WTC11 (cell line): ENCODE measurements around the gene HS2ST1. TPM values are rescaled to one million over a fixed set of nuclear protein-coding genes. Genes with fewer than 3 reads are reported as not detected.

Source experiments
- ATAC-seq: fragments of 200-7000 bp; cut with Tn5 transposase; 2 replicates; pipeline ENCODE4 v1.10.0; 2021; ENCODE audit warnings: mild to moderate bottlenecking, moderate library complexity
- CTCF ChIA-PET: fragments of 300-600 bp; sonication (Branson Sonifier 250); formaldehyde crosslinking; loops from one replicate; lab custom pipeline; 2021; ENCODE audit warnings: antibody characterized with exemption; lab: Charles Lee
- POLR2A ChIA-PET: fragments of 350-600 bp; sonication (Branson Sonifier 250); formaldehyde crosslinking; loops from one replicate; lab custom pipeline; 2021; ENCODE audit warnings: antibody characterized with exemption; lab: Charles Lee
- DNase-seq: peaks from one replicate; pipeline ENCODE4 v3.0.0; 2021; ENCODE audit warnings: low spot score
- H3K27ac Mint-ChIP-seq: 2 replicates; pipeline ENCODE4 v1.8.0; 2021; ENCODE audit warnings: mixed read lengths
- H3K27me3 Mint-ChIP-seq: 2 replicates; pipeline ENCODE4 v1.8.0; 2021; ENCODE audit warnings: low read depth, mild to moderate bottlenecking, moderate library complexity, mixed read lengths
- H3K36me3 Mint-ChIP-seq: 2 replicates; pipeline ENCODE4 v1.8.0; 2021; ENCODE audit warnings: mixed read lengths
- H3K4me1 Mint-ChIP-seq: 2 replicates; pipeline ENCODE4 v1.8.0; 2022; ENCODE audit warnings: mixed read lengths
- H3K4me3 Mint-ChIP-seq: 2 replicates; pipeline ENCODE4 v1.8.0; 2021; ENCODE audit warnings: mild to moderate bottlenecking, moderate library complexity, mixed read lengths
- H3K9me3 Mint-ChIP-seq: 2 replicates; pipeline ENCODE4 v1.8.0; 2021; ENCODE audit warnings: mixed read lengths
- AFF4 ChIP-seq: sonication (generic); formaldehyde crosslinking; IDR thresholded peaks from 2 replicates; pipeline ENCODE4 v1.8.1; 2023; ENCODE audit warnings: mild to moderate bottlenecking, missing genetic modification reagents, borderline replicate concordance
- ATF2 ChIP-seq: sonication (generic); formaldehyde crosslinking; IDR thresholded peaks from 2 replicates; pipeline ENCODE4 v1.8.1; 2022; ENCODE audit warnings: low read depth, missing genetic modification reagents, borderline replicate concordance
- E2F1 ChIP-seq: sonication (generic); formaldehyde crosslinking; IDR thresholded peaks from 2 replicates; pipeline ENCODE4 v1.8.0; 2022; ENCODE audit warnings: mild to moderate bottlenecking, missing genetic modification reagents
- ESRRA ChIP-seq: sonication (generic); formaldehyde crosslinking; IDR thresholded peaks from 2 replicates; pipeline ENCODE4 v1.8.1; 2022; ENCODE audit warnings: mild to moderate bottlenecking, missing genetic modification reagents, borderline replicate concordance
- ETV6 ChIP-seq: sonication (generic); formaldehyde crosslinking; IDR thresholded peaks from 2 replicates; pipeline ENCODE4 v1.8.1; 2022; ENCODE audit warnings: mild to moderate bottlenecking, missing genetic modification reagents
- FOXP4 ChIP-seq: sonication (generic); formaldehyde crosslinking; IDR thresholded peaks from 2 replicates; pipeline ENCODE4 v1.8.0; 2022; ENCODE audit warnings: mild to moderate bottlenecking, missing genetic modification reagents
- GRHL2 ChIP-seq: fragments of 250-450 bp; sonication (Bioruptor Pico); IDR thresholded peaks from 2 replicates; pipeline ENCODE4 v1.8.0; 2022; ENCODE audit warnings: mild to moderate bottlenecking, moderate library complexity; ENCODE audit not compliant: insufficient replicate concordance, severe bottlenecking
- GTF2I ChIP-seq: fragments of 250-450 bp; sonication (Bioruptor Pico); conservative IDR thresholded peaks from 2 replicates; pipeline ENCODE4 v1.4.0; 2021; ENCODE audit warnings: mild to moderate bottlenecking
- IRF2 ChIP-seq: sonication (generic); formaldehyde crosslinking; IDR thresholded peaks from 2 replicates; pipeline ENCODE4 v1.8.0; 2022; ENCODE audit warnings: low read depth, missing genetic modification reagents, borderline replicate concordance
- KAT7 ChIP-seq: sonication (generic); formaldehyde crosslinking; IDR thresholded peaks from 2 replicates; pipeline ENCODE4 v1.8.1; 2023; ENCODE audit warnings: missing genetic modification reagents, mild to moderate bottlenecking, borderline replicate concordance
- MAX ChIP-seq: sonication (generic); formaldehyde crosslinking; IDR thresholded peaks from 2 replicates; pipeline ENCODE4 v1.8.0; 2022; ENCODE audit warnings: mild to moderate bottlenecking, missing genetic modification reagents
- MXD4 ChIP-seq: fragments of 250-450 bp; sonication (Bioruptor Pico); IDR thresholded peaks from 2 replicates; pipeline ENCODE4 v1.8.0; 2021; ENCODE audit warnings: mild to moderate bottlenecking, moderate library complexity, borderline replicate concordance
- NR2C2 ChIP-seq: sonication (generic); formaldehyde crosslinking; IDR thresholded peaks from 2 replicates; pipeline ENCODE4 v1.8.0; 2022; ENCODE audit warnings: mild to moderate bottlenecking, missing genetic modification reagents
- OVOL2 ChIP-seq: fragments of 250-450 bp; sonication (Bioruptor Pico); IDR thresholded peaks from 2 replicates; pipeline ENCODE4 v1.9.0; 2021; ENCODE audit warnings: mild to moderate bottlenecking, borderline replicate concordance
- TEAD1 ChIP-seq: sonication (generic); formaldehyde crosslinking; IDR thresholded peaks from 2 replicates; pipeline ENCODE4 v1.8.0; 2022; ENCODE audit warnings: mild to moderate bottlenecking, missing genetic modification reagents
- TEAD4 ChIP-seq: sonication (generic); formaldehyde crosslinking; IDR thresholded peaks from 2 replicates; pipeline ENCODE4 v1.8.0; 2022; ENCODE audit warnings: mild to moderate bottlenecking, missing genetic modification reagents
- TP53 ChIP-seq: sonication (generic); formaldehyde crosslinking; IDR thresholded peaks from 2 replicates; pipeline ENCODE4 v1.8.1; 2023; ENCODE audit warnings: mild to moderate bottlenecking, missing genetic modification reagents
- ZNF138 ChIP-seq: sonication (generic); formaldehyde crosslinking; conservative IDR thresholded peaks from 2 replicates; pipeline ENCODE4 v1.8.1; 2022; ENCODE audit warnings: mild to moderate bottlenecking, moderate library complexity, missing genetic modification reagents
- total RNA-seq: library from RNA; stranded (reverse); gene quantifications from 3 replicates; pipeline ENCODE4 v1.2.3, GENCODE V29; 2021

Gene HS2ST1
- total RNA-seq, 1 experiment from 2014 or later: 24.7 TPM

GRCh38 chr1:86914998-86915736, 732 bp downstream of the HS2ST1 start (continued):
- TF ChIP-seq MAX (CRISPR knock-in tag) (peak; percentile 66), NR2C2 (CRISPR knock-in tag) (no peak), IRF2 (CRISPR knock-in tag) (no peak), E2F1 (no peak), AFF4 (CRISPR knock-in tag) (no peak), ZNF138 (no peak), ATF2 (CRISPR knock-in tag) (no peak), ETV6 (CRISPR knock-in tag) (no peak), GTF2I (CRISPR knock-in tag) (no peak), GRHL2 (CRISPR knock-in tag) (no peak), ESRRA (CRISPR knock-in tag) (0 out of 2 replicates have a peak, but pooled peaks have one; percentile 18), TEAD1 (CRISPR knock-in tag) (no peak), TP53 (no peak), FOXP4 (CRISPR knock-in tag) (no peak), MXD4 (CRISPR knock-in tag) (no peak)

GRCh38 chr1:86915737-86916235, 1.4 kb downstream of the HS2ST1 start:
- TF ChIP-seq TEAD4 (CRISPR knock-in tag) (no peak), ZNF138 (no peak), OVOL2 (no peak), KAT7 (CRISPR knock-in tag) (0 out of 2 replicates have a peak, but pooled peaks have one; percentile 0)
- peaks cover 9% of the 10 kb centered on the region for H3K36me3 Mint-ChIP-seq
- ChIA-PET POLR2A (interaction anchor here (0.5 to 2.9 kb wide), 6 partner anchors 18 to 212 kb away, joined by 3 to 30 read pairs (median 4); no protein-coding TSS in a partner anchor), CTCF (interaction anchor here (0.6 to 2.3 kb wide), 6 partner anchors 18 to 211 kb away, joined by 3 to 8 read pairs (median 6); partner anchors contain the start of gene SH3GLB1)
- no peak overlapping the region for H3K4me3 Mint-ChIP-seq
- ATAC-seq (no peak), DNase-seq (no peak)
- H3K27ac Mint-ChIP-seq: no peak overlapping the region
- H3K27me3 Mint-ChIP-seq: no peaks in the 10 kb centered on the region
- H3K9me3 Mint-ChIP-seq: peaks cover 2% of the 10 kb centered on the region
- H3K4me1 Mint-ChIP-seq: peaks cover 31% of the 10 kb centered on the region
